ENCODE measurements around the gene SORBS2. TPM values are rescaled to one million over a fixed set of nuclear protein-coding genes. Genes with fewer than 3 reads are reported as not detected.

The SORBS2 gene
- total and polyA plus RNA-seq, 2 of the 8 experiments (the other 6 are each of a cell fraction or from before 2014, with no cell fraction given) = 73.0 to 87.1 TPM

GRCh38 chr4:185846505-185847150 is 34.6 kb upstream of the SORBS2 start (continued):
- TF ChIP-seq TBP (IDR thresholded peaks at IDR 0.05; ENCODE audit: low read depth, low read length) = no peak
- TF ChIP-seq RBBP5 (IDR thresholded peaks at IDR 0.05; ENCODE audit: borderline replicate concordance, low read depth, low read length) = no peak
